SW480 (cell line): ENCODE measurements around the gene HERC3.

Experiments used
- DNase-seq: peaks from one replicate; pipeline ENCODE4 v3.0.0-alpha.2; 2016; ENCODE audit warnings: low spot score

HERC3 gene

DNA sequence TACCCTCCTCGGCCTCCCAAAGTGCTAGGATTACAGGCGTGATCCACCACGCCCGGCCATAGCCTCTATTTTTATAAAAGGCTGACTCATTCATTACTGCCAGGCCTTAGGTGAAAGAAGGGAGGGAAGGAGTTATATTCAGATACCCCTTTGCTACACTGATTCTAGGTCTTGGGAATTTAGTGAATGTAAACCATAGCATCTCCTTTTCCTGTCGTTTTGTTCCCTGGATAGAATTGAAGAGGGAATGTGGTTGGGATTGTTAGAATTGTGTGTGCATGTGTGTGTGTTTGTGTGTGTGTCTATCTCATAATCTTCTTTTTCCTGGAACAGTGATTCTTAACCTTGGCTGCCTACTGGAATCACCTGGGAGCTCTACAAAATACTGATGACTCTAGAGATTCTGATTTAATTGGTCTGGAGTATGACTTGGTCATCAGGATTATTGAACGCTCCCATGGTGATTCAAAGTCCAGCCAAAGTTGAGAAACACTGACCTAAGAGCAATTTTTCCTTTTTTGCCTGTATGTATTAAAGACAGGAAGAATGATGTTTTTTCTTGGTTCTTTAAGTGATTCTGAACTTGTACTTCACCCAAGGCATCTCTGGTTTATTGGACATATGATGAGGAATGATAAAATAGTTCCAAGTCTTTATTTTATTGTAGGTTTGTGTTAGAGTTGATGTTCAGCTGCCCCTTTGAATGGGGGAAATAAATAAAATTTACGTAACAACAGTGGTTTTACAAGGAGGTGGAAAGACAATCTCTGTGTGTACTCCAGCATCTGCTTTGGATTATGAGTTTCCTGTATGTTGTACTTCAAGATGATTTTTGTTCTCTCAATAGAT, 68.4 kb downstream of the HERC3 start:
- DNase-seq = no peak

GRCh38 chr4:88661739-88662138, 69.5 kb downstream of the HERC3 start:
- no peak for DNase-seq

- DNase-seq = peak; percentile 11
Observed at GRCh38 chr4:88672987-88673386, 80.7 kb downstream of the HERC3 start.

DNA sequence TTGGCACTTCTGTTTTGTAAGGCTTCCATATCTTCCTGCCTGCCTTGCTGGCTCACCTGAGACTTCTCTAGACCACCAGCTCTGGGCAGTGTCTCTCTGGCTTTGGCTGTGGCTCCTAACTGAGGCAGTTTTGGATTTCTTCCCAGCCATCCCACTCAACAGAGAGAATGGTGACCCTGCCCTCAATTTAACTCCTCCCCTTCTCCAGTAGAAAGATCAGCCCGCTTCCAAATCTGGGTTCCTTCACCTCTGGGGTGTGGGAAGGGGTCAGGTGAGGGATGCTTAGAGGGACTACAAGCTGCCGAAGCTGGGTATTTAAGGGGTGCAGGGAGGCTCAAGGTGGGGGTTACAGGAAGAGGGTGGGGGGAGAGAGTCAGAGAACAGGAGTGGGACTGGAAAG, 81.6 kb downstream of the HERC3 start:
- DNase-seq = no peak

DNA sequence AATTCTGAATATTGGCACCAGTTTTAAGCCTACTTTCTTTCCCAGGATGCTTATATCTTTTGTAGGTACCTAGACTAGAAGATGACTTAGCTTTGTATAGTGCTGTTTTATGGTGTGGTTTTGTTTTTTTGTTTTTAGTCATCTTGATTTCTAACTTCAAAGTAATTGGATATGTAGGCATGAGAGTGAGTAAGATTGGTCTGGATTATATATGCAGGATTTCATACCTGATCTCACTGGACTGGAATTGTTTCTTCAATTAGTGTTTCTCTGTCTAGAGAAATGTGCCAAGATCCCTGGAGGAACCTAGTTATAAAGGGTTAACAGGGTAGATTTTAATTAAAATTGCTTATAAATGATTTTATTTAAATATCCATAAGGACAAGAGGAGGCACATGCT, 82.3 kb downstream of the HERC3 start:
- DNase-seq = no peak

DNA sequence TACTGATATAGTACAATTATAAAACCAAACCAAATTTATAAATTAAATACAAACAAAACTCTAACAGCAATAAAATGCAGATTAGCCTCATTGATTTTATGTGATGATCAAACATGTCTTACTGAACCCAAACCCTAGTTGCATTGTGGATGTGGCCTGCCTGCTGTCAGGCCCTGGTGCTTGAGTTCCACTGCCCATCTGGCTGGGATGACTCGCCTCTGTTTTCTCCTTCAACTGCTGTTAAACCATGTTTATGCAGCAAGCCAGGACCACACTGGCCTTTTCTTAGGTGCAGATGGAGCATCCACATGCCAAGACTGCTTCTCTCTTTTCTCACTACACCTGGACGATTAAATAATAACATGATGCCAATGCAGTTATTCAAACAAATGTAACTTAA, 82.7 kb downstream of the HERC3 start:
- DNase-seq = no peak

- no peak for DNase-seq
Observed at GRCh38 chr4:88675543-88675942, 83.3 kb downstream of the HERC3 start.

DNA sequence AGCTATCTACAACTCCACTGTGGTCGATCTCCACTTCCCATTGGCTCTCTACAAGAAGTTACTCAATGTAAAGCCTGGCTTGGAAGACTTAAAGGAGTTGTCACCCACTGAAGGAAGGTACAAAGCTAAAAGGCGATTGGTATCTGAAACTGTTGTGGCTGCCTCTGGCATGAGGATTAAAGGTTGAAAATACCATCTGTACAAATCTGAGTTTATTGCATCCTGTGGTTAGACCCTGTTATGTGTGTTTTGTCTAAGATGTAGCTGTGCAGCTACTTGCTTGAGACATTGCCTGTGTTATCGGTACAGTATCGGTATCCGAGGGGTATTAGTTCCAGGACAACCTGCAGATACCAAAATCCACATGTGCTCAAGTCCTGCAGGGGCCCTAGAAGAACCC, 88.9 kb downstream of the HERC3 start:
- DNase-seq = no peak

DNA sequence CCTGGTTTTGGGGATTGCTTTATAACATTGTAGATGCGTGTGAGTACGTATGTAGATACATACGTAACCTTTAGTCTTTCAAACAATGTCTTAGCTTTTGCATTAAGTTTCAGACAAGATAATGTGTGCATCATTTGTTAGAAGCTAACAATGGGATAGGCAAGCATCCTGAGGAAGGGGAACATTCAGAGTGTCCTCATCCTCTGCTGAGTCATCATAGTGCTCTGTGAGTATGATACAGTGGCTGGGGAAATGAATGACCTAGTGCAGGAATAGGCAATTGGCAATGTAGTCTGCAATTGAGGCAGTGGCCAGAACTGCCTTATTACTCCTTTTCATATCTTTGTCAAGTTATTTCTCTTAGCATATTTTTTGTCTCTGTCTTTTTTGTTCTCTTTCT, 98.1 kb downstream of the HERC3 start:
- DNase-seq = no peak

DNA sequence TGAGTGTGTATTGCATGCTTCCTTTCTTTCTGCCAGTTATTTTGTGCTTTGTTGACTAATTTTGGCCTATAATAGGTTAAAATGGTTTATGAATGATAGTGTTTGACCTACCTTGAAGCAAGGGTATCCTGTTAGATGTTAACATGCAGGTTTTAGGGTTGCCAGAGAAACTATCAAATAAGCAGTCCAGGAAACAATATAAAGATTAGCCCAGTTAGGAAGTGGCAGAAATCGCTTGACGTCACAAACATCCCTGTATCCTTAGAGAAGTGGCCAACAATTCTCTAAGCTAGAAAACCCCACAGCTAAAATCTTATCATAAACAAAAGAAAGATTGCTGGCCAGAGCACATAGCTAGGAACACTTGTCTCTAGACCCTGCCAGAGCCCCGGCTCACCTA, 101.5 kb downstream of the HERC3 start:
- no peak for DNase-seq

DNA sequence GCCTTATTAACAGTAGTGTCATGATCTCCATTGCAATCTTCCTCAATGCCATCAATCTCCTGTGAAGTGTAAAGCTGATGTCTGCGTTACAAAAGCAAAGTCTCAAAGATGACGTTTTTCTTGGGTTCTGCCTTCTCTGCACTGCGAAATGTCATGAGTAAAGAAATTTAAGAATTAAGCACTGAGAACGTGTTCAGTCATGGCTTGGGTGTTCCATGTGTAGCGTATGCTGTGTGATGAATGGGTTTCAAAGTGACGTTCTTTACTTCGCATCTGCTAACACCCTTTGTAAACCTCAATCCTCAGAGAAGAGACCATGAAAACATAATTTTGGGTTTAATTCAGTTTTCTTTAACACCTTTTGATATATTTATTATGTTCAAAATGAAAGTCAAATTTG, 104.3 kb downstream of the HERC3 start:
- no peak for DNase-seq

DNA sequence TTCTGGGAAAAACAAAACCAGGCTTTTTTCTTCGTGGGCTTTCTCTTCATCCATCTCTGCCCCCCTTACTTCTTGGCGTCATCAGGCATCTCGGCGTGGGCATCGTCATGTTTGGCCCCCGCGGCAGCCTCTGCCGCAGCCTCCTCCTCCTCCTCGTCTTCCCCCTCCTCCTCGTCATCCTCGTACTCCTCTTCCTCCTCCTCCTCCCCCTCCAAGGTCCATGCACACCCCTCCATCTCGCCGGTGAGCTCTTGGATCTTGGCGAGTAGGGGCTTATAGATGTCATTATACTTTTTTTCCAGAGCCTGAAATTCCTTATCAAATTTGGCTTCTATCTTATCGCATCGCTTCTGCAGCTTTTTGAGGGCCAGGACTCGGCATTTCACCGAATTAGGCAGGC, 104.9 kb downstream of the HERC3 start:
- DNase-seq = no peak

DNA sequence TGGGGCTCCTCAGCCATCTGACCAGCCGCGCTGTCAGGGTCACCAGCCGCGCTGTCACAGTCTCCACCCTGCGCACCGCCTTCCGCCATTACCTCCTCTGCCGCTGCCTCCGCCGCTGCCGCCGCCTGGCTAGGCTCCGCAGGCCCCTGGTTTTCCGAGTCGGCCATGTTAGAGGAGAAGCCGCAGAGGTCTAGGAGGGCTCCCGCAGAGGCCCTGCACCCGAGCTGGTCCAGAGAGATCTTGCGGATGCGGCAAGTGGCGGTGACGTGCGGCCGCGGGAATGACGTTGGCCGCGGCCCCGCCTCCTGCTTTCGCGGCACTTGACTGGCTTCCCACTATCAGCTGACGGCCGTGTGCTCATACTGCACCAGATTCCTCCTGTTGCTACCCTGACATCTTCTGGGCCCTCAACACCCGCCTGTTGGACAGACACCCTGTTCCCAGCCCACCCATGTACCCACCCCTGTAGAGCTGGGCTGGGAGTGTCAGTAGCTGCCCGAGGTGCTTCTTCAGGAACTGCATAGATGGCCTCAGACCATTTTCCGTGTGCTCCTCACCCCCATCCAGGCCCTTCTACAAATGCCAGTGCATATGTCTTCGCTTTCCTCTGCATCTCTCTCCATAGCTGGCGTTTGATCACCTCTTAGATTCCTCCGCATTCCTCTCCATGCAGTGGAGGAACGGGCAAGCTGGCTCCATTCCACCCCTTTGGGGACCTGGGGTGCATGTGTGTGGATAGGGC, 105.5 kb downstream of the HERC3 start, which contains the start of gene NAP1L5:
TSS of gene NAP1L5 (minus strand) at position 242 of the 742 bp plus-strand sequence. CDS start at position 167, 75 bp downstream.
- no peak for DNase-seq

- no peak for DNase-seq
Observed at GRCh38 chr4:88698519-88698918, 106.2 kb downstream of the HERC3 start.

DNA sequence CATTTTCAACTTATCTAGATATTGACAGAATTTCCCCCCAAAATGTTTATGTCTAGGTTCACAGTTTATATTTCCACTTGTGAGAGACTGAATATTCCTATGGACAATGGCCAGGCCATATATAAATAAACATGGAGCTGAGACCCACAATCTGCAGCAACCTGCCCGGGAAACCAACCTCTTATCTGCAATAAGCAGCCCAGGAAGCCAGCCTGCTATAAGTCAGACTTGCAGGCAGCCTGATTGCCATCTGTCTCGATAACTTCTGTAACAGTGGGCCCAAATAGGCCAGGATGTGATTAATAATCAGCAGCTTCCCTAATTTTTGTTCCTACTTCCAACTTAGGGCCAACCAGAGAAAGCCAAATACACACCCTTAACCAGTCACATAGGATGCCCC, 110.5 kb downstream of the HERC3 start:
- DNase-seq = no peak

- no peak for DNase-seq
Observed at GRCh38 chr4:88705223-88705622, 112.9 kb downstream of the HERC3 start.

DNA sequence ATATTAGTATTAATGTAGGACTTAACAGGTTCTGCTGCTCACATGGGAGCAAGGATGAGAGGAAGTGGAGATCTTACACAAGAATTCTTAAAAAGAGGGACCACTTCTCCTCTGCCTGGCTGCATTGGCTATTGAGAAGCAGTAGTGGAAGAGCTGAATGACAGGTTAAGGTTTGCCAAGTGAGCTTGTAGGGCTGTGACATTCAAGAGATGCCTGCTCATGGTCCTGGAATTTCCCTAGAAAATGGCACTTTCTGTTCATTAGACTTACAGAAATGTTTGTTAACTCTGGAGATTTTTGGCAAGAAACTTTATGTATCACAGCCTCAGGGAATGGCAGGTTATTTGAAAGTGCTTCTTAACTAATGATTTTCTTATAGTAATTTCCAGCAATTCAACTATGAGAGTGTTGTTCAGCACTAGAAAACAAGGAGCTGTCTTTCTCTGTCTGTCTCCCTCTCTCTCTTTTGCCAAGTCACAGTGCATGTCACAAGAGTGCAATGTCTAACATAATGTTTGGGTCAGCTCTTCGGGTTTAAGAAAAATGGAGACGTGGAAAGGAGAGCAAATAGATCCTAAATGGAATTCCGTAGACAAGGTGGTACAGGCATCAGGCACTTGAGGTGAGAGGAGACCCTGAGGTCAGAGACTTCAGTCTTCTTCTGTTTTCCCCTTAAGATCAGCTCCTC, 113.7 kb downstream of the HERC3 start:
- no peak for DNase-seq

DNA sequence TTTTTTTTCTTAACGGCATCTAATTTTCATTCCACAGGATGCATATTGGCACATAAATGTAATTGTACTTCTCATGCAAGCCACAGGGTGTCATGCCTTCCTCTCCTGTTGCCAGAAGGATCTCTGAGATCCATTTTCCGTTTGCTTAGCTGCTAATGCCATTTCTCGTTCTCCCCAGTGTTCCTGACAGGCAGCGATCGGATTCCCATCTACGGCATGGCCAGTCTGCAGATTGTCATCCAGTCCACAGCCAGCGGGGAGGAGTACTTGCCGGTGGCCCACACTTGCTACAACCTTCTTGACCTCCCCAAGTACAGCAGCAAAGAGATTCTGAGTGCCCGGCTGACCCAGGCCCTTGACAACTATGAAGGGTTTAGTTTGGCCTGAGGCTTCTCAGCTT, 114.3 kb downstream of the HERC3 start:
- DNase-seq = peak; percentile 8

DNA sequence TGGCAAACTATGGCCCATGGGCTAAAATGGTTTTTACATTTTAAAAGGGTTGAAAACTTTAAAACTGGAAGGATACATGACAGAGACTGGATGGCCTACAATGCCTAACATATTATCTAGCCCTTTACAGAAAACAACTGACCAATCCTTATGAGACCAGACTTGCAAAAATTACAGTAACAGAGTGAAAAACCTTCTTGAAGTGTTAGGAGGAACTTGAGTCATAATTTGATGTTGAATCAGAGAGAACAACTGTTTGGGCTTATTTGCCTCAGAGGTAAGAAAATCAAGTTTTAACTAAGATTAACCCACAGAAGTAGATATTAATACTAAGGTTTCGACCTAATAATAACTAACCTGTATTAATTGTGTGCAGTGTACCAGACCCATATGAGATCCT, 117.7 kb downstream of the HERC3 start:
- no peak for DNase-seq

DNA sequence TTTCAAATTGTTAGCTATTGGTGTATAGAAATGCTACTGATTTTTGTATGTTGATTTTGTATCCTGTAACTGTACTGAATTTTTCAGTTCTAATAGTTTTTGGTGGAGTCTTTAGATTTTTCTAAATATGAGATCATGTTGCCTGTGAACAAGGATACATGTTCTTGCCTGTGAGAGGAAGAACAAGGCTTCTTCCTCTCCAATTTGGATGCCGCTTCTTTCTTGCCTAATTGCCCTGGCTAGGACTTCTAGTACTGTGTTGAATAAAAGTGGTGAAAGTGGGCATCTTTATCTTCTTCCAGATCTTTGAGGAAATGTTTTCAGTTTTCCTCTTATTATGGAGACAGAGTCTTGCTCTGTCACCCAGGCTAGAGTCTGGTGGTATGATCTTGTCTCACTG, 121.5 kb downstream of the HERC3 start:
- DNase-seq = no peak

- DNase-seq = no peak
Observed at GRCh38 chr4:88718098-88718497, 125.8 kb downstream of the HERC3 start.

DNA sequence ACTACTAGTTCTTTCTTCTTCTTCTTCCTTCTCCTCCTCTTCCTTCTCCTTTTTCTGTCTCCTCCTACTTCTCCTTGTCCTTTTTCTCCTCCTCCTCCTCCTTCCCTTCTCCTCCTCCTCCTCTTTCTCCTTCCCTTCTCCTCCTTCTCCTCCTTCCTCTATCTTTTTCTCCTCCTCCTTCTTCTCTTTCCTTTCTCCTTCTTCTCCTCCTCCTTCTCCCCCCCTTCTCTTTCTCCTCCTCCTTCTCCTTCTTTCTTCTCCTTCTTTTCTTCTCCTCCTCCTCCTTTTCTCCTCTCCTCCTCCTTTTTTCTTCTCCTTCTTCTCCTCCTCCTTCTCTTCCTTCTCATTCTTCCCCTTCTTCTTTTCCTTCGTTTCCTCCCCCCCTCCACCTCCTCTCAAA, 127.1 kb downstream of the HERC3 start:
- DNase-seq = no peak
